Muscle of back (tissue), 11 donors: ENCODE results near the gene HOXB7. TPM values are rescaled to one million over a fixed set of nuclear protein-coding genes. Genes with fewer than 3 reads are reported as not detected.

Experiments used
- DNase-seq, 3 donors: peaks; one replicate each; pipeline versions ENCODE4 v3.0.0 to v3.0.0-alpha.2; 2013
- polyA plus RNA-seq, 10 donors: library from polyadenylated mRNA; unstranded; fragments of 120-200 nt; gene quantifications; one replicate each; pipeline ENCODE4 v1.2.1, GENCODE V29; 2013; ENCODE audit not compliant: insufficient read length in 10 of 10

HOXB7 gene
- polyA plus RNA-seq, 10 donors = 3.9 to 10.1 (median 6.8) TPM

DNA sequence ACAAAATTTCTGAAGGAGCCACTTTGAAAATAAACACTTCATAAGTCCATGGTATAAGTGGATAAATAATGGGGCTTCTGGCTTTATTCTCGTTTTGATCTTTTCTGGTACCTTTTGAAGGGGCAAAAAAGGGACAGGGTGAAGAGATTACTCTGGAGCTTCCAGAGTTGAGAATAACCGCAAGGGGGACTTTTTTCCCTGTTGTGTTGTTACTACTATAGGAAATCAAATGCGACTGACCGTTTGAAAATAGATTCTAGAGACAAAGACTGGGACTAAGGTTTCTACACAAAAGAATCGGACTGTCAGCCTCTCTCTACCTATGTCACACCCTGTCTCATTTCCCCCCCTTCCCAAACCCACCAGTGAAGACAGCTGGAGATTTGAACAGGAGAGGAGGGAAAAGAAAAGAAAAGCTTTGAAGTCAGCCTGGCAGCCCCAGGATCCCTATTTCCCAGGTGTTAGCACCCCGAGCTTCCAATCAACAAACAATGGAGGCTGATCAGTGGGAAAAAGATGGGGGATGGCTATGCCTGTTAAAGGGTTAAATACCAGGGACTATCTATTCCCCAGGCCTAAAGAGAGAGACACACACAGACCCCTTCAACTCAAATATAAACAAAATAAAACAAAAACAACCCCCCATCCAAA lies 41.0 kb downstream of the HOXB7 start:
- no peak for DNase-seq

DNA sequence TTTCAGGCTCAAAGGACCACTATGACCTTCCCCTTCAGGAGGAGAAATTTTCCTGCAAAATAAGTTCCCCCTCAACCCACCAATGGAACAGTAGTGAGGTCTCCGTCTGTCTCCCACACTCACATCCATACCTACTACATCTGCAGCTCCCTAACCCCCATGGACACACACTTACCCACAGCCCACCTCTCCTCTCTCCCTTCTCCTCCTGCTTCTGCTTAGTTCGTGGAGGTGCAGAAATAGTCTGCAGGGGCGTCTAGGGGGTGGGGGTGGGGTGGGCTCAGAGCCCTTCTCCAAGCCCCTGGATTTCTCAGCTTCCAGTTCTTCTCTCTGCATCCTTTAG lies 41.6 kb downstream of the HOXB7 start:
- no peak for DNase-seq

GRCh38 chr17:48568499-48569239 lies 42.1 kb downstream of the HOXB7 start:
- peak in 1 of 3 donors; percentile 51 for DNase-seq

DNA sequence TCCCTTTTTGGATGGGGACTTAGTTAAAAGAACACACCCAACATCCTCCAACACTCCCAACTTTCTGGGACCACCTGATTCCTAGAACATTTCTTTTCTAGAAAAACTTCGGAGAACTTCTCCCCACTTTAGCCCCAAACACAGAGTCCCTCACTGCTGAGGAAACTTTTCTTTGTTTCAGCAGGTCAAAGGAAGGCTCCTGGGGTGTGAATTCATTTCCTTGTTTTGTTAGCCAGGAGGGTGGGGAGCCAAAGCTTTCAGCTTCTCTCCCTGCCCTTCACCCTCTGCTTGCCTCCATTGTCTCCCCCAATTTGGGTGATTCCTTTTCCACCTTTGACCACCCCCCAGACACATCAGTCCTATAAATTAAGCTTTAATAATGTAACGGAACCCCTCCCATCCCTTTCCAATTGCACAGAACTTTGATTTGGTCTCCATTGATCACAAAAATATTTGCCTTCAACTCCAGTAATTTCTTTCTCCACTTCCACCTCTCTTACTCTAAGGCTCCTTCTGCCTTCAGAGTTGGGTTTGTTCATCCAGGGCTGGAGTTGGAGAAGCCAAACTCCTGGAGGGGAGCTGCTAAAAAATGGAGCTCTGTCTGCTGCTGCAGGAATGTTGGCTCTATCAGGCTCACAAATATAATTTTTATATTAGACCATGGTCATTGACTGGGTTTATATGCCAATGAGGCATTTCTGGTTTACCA lies 43.0 kb downstream of the HOXB7 start:
- no peak for DNase-seq

DNA sequence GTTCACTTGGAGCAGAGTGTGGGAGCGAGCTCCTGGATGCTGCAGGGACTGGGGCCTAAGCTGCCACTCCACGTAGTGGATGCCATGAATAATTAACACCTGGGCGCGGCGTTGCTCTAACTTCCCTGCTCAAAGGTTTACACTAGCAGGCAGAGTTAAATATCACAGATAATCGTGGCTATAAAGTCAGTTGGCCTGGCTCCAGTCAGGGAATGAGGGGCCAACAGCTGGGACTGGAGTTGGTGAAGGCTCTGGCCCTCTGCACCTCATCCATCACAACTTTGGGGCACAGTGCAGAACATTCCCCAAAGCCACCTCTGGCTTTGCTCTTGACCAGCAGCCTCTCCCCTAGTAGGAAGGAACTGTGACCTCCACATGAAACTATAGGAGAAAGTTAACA lies 43.6 kb downstream of the HOXB7 start:
- no peak for DNase-seq

DNA sequence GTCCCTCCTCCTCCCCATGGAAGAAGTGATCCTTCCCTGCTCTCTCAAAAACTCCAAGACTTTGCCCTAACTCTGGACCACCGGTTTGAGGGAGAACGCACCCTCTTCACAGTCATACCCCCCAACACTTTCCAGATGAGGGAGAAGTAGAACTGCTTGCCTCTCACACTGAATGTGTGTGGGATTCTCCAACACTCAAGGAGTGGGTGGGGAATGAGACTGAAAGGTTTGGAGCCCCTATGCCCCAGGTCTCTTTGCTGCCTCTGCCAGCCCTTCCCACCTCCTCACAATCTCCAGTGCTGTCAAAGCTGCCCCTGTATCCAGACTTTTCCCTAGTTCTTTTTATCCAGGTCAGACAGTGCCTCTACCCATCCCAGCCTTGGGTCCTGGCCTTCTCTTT lies 44.1 kb downstream of the HOXB7 start:
- DNase-seq = no peak

DNA sequence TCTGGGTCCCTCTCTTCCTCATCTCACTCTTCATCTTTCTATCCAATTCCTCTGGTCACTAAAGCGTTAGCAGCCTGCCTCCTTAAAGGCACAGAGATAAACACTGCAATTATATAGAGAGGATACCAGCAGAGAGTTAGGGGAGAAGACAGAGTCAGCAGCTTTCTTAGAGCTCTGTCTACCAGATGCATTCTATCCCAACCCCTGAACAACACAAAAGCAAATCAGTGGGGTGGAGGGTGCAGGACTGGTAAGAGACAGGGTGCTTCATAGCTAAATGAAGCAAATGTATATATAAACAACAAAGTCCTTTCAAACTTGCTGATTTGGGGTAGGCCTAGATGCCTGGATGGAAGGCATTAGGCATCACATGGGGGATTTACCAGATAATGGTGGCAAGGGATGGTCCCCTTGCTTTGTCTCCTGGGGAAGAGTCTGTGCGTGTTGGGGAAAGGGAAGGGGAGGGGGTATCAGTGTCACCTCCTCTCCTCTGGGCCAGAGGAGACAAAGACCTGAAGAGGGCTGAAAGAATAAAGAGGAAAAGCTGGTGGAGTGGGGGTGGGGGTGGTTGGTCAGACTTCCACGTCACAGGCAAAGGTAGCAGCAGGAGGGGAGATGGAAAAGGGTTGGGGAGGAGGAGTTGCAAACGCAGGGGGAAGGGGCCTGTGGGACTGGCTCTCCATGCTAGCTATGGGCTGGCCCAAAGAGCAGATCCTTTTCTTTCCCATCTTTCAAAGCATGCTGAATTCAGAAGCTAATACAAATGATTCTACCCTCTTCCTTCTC lies 44.7 kb downstream of the HOXB7 start:
- no peak for DNase-seq

- no peak for DNase-seq
Measured at GRCh38 chr17:48565022-48565554, 45.7 kb downstream of the HOXB7 start.

- DNase-seq = peak in 1 of 3 donors; percentile 73
Measured at GRCh38 chr17:48564188-48565021, 46.4 kb downstream of the HOXB7 start.

DNA sequence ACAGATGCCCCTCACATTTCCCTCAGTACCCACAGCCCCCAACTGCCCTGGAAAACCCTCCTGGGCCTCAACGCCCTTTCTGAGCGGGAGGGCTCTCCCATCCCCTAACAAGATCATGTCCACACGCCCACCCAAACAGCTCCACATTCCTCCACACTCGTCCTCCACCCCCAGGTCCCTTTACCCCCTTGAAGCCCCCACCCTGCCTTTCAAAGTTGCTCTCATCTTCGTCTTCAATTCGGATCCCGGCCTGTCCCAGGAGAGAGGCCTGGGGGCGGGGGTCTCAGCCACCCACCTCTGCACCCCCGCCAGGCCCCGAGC lies 47.0 kb downstream of the HOXB7 start:
- no peak for DNase-seq

DNA sequence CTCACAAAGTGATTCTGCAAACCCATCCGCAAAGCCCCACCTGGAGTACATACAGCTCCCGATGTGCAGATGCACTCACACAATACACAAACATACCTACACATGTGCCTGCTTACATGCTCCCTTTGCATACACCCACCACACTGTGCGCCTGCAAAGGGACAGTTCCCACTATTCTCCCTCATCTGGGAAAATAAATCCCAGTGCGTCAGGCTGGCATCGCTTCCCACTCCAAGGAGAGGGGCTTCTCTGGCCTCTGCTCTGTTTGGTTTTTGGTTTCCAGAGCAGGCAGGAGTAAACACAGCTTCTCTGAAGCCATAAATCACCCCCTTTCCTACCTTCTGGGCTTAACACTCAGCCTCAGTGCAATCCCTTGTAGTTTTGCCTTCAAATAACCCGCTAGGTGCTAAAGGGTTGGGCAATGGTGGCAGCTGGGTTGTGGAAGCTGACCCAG lies 47.4 kb downstream of the HOXB7 start:
- DNase-seq = peak in 1 of 3 donors; percentile 32

- no peak for DNase-seq
Measured at GRCh38 chr17:48562934-48563333, 47.9 kb downstream of the HOXB7 start.

- no peak for DNase-seq
Measured at GRCh38 chr17:48561884-48562810, 48.7 kb downstream of the HOXB7 start.

- DNase-seq = no peak
Measured at GRCh38 chr17:48559840-48560817, 50.7 kb downstream of the HOXB7 start.

DNA sequence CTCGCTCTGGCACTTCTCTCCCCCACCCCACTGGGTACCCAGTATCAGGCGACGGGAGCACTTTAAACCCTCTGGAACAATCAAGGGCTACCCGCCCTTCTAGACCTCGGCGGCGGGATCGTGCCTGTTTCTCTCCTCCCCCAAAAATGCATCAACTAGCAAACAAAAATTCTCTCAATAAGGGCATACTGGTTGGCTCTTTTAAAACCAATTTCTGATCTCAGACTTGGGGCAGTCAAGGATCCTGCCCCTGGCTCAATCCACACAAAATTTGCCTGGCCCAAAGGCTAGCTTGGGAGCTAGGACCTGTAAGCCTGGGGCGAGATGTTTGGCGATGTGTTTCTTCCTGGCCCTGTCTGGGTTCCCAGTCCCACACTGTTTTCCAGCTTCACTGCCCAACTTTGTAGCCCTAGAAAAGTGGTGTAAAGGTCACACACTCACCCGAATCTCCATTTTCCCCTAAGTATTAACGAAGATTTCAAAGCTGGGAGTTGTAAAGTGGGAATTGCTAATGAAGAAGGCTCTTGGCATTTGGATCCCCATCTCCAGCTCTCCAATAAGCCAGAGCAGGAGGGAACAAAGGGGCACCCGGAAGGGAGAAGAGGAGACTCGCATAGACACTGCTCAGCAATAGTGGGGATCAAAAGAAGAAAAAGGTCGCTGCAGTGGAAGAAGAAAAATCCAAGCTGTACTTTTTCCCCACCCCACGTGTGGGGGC lies 51.5 kb downstream of the HOXB7 start:
- DNase-seq = no peak

- no peak for DNase-seq
Measured at GRCh38 chr17:48558831-48559121, 52.0 kb downstream of the HOXB7 start.

GRCh38 chr17:48558057-48558830 lies 52.6 kb downstream of the HOXB7 start:
- DNase-seq = peak in 1 of 3 donors; percentile 2
